ENCODE results near the gene PLCB2. TPM values are rescaled to one million over a fixed set of nuclear protein-coding genes. Genes with fewer than 3 reads are reported as not detected.

Gene PLCB2
- total RNA-seq, 1 donor from 2014 or later, result 3.7 TPM

- peaks cover 6% of the 10 kb centered on the region for H3K9me3 Mint-ChIP-seq (ENCODE audit: unreplicated experiment)
- no peaks in the 10 kb centered on the region for H3K79me2 ChIP-seq (ENCODE audit: insufficient read depth, low read length)
- H3K4me2 ChIP-seq (ENCODE audit: low read length), result no peak overlapping the region
- H3K9me3 ChIP-seq (ENCODE audit: insufficient read depth, low read depth, low read length), result peaks cover 4% of the 10 kb centered on the region
- H3K36me3 Mint-ChIP-seq (ENCODE audit: low read depth, unreplicated experiment), result peaks cover 3% of the 10 kb centered on the region
- no peaks in the 10 kb centered on the region for H3K4me1 Mint-ChIP-seq (ENCODE audit: low read depth, unreplicated experiment)
- DNase-seq (ENCODE audit: low read depth), result no peak
- H3K4me1 ChIP-seq (ENCODE audit: insufficient read depth, low read length), result no peaks in the 10 kb centered on the region
- H3K27ac Mint-ChIP-seq (ENCODE audit: unreplicated experiment), result no peak overlapping the region
- no peak overlapping the region for H3K9ac ChIP-seq (ENCODE audit: low read length)
- peaks cover 61% of the 10 kb centered on the region for H3K27me3 Mint-ChIP-seq (ENCODE audit: low read depth, unreplicated experiment)
- no peak overlapping the region for H3K4me3 ChIP-seq (ENCODE audit: insufficient read depth, low read depth, low read length)
- H3K27ac ChIP-seq (ENCODE audit: low read depth, low read length), result no peak overlapping the region
- TF ChIP-seq, protein P1, sequence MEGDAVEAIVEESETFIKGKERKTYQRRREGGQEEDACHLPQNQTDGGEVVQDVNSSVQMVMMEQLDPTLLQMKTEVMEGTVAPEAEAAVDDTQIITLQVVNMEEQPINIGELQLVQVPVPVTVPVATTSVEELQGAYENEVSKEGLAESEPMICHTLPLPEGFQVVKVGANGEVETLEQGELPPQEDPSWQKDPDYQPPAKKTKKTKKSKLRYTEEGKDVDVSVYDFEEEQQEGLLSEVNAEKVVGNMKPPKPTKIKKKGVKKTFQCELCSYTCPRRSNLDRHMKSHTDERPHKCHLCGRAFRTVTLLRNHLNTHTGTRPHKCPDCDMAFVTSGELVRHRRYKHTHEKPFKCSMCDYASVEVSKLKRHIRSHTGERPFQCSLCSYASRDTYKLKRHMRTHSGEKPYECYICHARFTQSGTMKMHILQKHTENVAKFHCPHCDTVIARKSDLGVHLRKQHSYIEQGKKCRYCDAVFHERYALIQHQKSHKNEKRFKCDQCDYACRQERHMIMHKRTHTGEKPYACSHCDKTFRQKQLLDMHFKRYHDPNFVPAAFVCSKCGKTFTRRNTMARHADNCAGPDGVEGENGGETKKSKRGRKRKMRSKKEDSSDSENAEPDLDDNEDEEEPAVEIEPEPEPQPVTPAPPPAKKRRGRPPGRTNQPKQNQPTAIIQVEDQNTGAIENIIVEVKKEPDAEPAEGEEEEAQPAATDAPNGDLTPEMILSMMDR (IDR thresholded peaks at IDR 0.05; ENCODE audit: insufficient read depth, low read depth, low read length), result no peak
- TF ChIP-seq EZH2 (IDR thresholded peaks at IDR 0.05; ENCODE audit: insufficient read depth, low read length), result no peak
- peaks cover 6% of the 10 kb centered on the region for H3K27me3 ChIP-seq (ENCODE audit: insufficient read depth, low read length)
- no peaks in the 10 kb centered on the region for H4K20me1 ChIP-seq (ENCODE audit: insufficient read depth, low read length)
- no peaks in the 10 kb centered on the region for H3K36me3 ChIP-seq (ENCODE audit: insufficient read depth, low read length)
- no peak overlapping the region for H2AFZ ChIP-seq (ENCODE audit: low read depth, low read length)
- no peak for FAIRE-seq
- H3K4me3 Mint-ChIP-seq (ENCODE audit: unreplicated experiment), result no peak overlapping the region
Observed at GRCh38 chr15:40297356-40297755, 10.4 kb downstream of the PLCB2 start.

DNA sequence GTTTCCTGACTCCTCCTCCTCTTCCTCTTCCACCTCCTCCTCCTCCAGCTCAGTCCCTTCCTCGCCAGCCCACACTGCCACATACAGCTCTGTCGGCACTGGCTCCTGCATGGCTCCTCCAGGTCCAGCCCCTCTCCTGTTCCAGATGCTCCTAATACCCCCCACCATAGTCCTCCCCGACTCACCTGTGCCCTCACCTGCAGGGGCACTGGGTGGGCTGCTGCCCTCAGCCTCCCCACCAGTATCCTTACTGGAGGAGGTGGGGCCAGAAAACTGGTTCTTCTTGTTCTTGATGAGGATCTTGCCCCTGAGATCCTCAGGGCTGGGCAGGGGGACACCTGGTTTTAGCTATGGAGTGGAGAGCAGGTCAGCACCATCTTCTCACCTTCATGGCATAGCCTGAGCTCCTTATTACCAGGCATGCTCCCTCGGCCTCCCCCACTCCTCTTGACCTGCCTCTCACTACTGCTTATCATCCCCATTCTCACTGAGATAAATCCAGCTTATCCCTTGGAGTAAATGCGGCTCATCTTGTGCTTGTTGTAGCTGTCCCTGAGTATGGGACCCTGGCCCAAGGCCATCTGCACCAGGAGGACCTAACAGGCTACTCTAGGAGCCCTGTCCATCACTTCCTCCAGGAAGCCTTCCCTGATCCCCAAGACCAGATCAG, 11.0 kb downstream of the PLCB2 start:
- H3K79me2 ChIP-seq (ENCODE audit: insufficient read depth, low read length), result no peaks in the 10 kb centered on the region
- H3K36me3 ChIP-seq (ENCODE audit: insufficient read depth, low read length), result no peaks in the 10 kb centered on the region
- H3K4me2 ChIP-seq (ENCODE audit: low read length), result no peak overlapping the region
- TF ChIP-seq, protein P1 (IDR thresholded peaks at IDR 0.05; ENCODE audit: insufficient read depth, low read depth, low read length), result no peak
- no peak for TF ChIP-seq EZH2 (IDR thresholded peaks at IDR 0.05; ENCODE audit: insufficient read depth, low read length)
- H3K27me3 Mint-ChIP-seq (ENCODE audit: low read depth, unreplicated experiment), result peaks cover 68% of the 10 kb centered on the region
- H3K36me3 Mint-ChIP-seq (ENCODE audit: low read depth, unreplicated experiment), result peaks cover 3% of the 10 kb centered on the region
- no peak overlapping the region for H3K9ac ChIP-seq (ENCODE audit: low read length)
- no peaks in the 10 kb centered on the region for H3K4me1 ChIP-seq (ENCODE audit: insufficient read depth, low read length)
- H2AFZ ChIP-seq (ENCODE audit: low read depth, low read length), result no peak overlapping the region
- no peak overlapping the region for H3K27ac Mint-ChIP-seq (ENCODE audit: unreplicated experiment)
- peaks cover 4% of the 10 kb centered on the region for H3K9me3 ChIP-seq (ENCODE audit: insufficient read depth, low read depth, low read length)
- DNase-seq (ENCODE audit: low read depth) (no peak), FAIRE-seq (no peak)
- H3K27me3 ChIP-seq (ENCODE audit: insufficient read depth, low read length), result peaks cover 13% of the 10 kb centered on the region
- H3K27ac ChIP-seq (ENCODE audit: low read depth, low read length), result no peak overlapping the region
- no peaks in the 10 kb centered on the region for H3K4me1 Mint-ChIP-seq (ENCODE audit: low read depth, unreplicated experiment)
- H3K4me3 Mint-ChIP-seq (ENCODE audit: unreplicated experiment), result peak overlapping the region; percentile 54
- H3K4me3 ChIP-seq (ENCODE audit: insufficient read depth, low read depth, low read length), result no peak overlapping the region
- no peaks in the 10 kb centered on the region for H4K20me1 ChIP-seq (ENCODE audit: insufficient read depth, low read length)
- peaks cover 6% of the 10 kb centered on the region for H3K9me3 Mint-ChIP-seq (ENCODE audit: unreplicated experiment)

- Mint-ChIP-seq H3K36me3 (ENCODE audit: low read depth, unreplicated experiment) (peaks cover 3% of the 10 kb centered on the region), H3K27me3 (ENCODE audit: low read depth, unreplicated experiment) (peaks cover 66% of the 10 kb centered on the region)
- DNase-seq (ENCODE audit: low read depth), result no peak
Observed at GRCh38 chr15:40295877-40296560, 11.7 kb downstream of the PLCB2 start.

More at GRCh38 chr15:40295877-40296560, 11.7 kb downstream of the PLCB2 start:
- Mint-ChIP-seq H3K27ac (ENCODE audit: unreplicated experiment) (no peak overlapping the region), H3K4me3 (ENCODE audit: unreplicated experiment) (no peak overlapping the region), H3K9me3 (ENCODE audit: unreplicated experiment) (peaks cover 6% of the 10 kb centered on the region), H3K4me1 (ENCODE audit: low read depth, unreplicated experiment) (no peaks in the 10 kb centered on the region)
- H3K9ac ChIP-seq (ENCODE audit: low read length), result no peak overlapping the region
- peaks cover 14% of the 10 kb centered on the region for H3K27me3 ChIP-seq (ENCODE audit: insufficient read depth, low read length)
- no peaks in the 10 kb centered on the region for H3K36me3 ChIP-seq (ENCODE audit: insufficient read depth, low read length)
- peaks cover 4% of the 10 kb centered on the region for H3K9me3 ChIP-seq (ENCODE audit: insufficient read depth, low read depth, low read length)
- H4K20me1 ChIP-seq (ENCODE audit: insufficient read depth, low read length), result no peaks in the 10 kb centered on the region
- no peaks in the 10 kb centered on the region for H3K79me2 ChIP-seq (ENCODE audit: insufficient read depth, low read length)
- TF ChIP-seq EZH2 (IDR thresholded peaks at IDR 0.05; ENCODE audit: insufficient read depth, low read length), result no peak
- TF ChIP-seq, protein P1 (IDR thresholded peaks at IDR 0.05; ENCODE audit: insufficient read depth, low read depth, low read length), result no peak
- H3K27ac ChIP-seq (ENCODE audit: low read depth, low read length), result no peak overlapping the region
- H2AFZ ChIP-seq (ENCODE audit: low read depth, low read length), result peak overlapping the region; percentile 26
- peaks cover 2% of the 10 kb centered on the region for H3K4me1 ChIP-seq (ENCODE audit: insufficient read depth, low read length)
- FAIRE-seq, result no peak
- no peak overlapping the region for H3K4me2 ChIP-seq (ENCODE audit: low read length)
- H3K4me3 ChIP-seq (ENCODE audit: insufficient read depth, low read depth, low read length), result no peak overlapping the region

Measured in astrocyte (in vitro differentiated cells and primary cell).